K562 (cell line): ENCODE data around the gene CPT1A. TPM values are rescaled to one million over a fixed set of nuclear protein-coding genes. Genes with fewer than 3 reads are reported as not detected.

Experiments
- ATAC-seq: fragments of 200-7000 bp; cut with Tn5 transposase; 3 replicates; pipeline ENCODE4 v1.9.1; 2020; ENCODE audit warnings: moderate library complexity
- BruUV-seq: library from RNA; stranded (reverse); fragments of 400-500 nt; replicated peaks from 2 replicates; lab custom pipeline; 2021; lab: Mats Ljungman, UMichigan
- CTCF ChIA-PET: fragments of 300-600 bp; formaldehyde crosslinking; extraction: SDS; loops from one replicate; lab custom pipeline; 2021; ENCODE audit warnings: low intra/inter-chr PET ratio; lab: Yijun Ruan, JAX
- POLR2A ChIA-PET: fragments of 300-600, 350-650 bp; sonication (Branson Sonifier 250); formaldehyde crosslinking; extraction: SDS; loops from one replicate; lab custom pipeline; 2021; ENCODE audit warnings: antibody characterized with exemption, inconsistent platforms; lab: Yijun Ruan, JAX
- DNase-seq, 4 experiments: peaks; one replicate each; pipeline versions ENCODE4 v3.0.0 to v3.0.0-alpha.2; 2011 to 2018; ENCODE audit warnings: low spot score in 3 of 4, mixed read lengths in 3 of 4; ENCODE audit errors: extremely low read depth in 1 of 4
- FAIRE-seq: peaks from 2 replicates; lab custom pipeline; 2011; peaks lifted over from hg19 to GRCh38; lab: Jason Lieb, UNC
- H2AFZ ChIP-seq: 2 replicates; pipeline ENCODE4 v1.6.0; 2011; ENCODE audit warnings: low read depth, low read length, control low read depth, inconsistent platforms
- H3K27ac ChIP-seq: fragments of 200-600 bp; 3 replicates; pipeline ENCODE4 v1.8.0; 2011; ENCODE audit warnings: low read depth, mild to moderate bottlenecking, control low read depth, inconsistent platforms, low read length, moderate library complexity, mixed read lengths; ENCODE audit errors: extremely low read depth
- H3K27me3 ChIP-seq, 2 experiments: fragments of 300-600 bp in 1 of 2; 2 replicates in 1 of 2; 3 replicates in 1 of 2; pipeline versions ENCODE4 v1.6.0 to v1.8.0; 2011; ENCODE audit warnings: inconsistent platforms in 2 of 2, low read length in 2 of 2, mild to moderate bottlenecking in 1 of 2, mixed read lengths in 1 of 2, moderate library complexity in 1 of 2; ENCODE audit not compliant: control insufficient read depth in 2 of 2, insufficient read depth in 2 of 2
- H3K36me3 ChIP-seq: fragments of 300-600 bp; 3 replicates; pipeline ENCODE4 v1.8.0; 2011; ENCODE audit warnings: mild to moderate bottlenecking, low read length, inconsistent platforms; ENCODE audit not compliant: control insufficient read depth, insufficient read depth
- H3K4me1 ChIP-seq, 2 experiments: fragments of 200-600 bp in 1 of 2; replicated peaks in 1 of 2; 2 replicates in 1 of 2; 3 replicates in 1 of 2; pipeline versions ENCODE4 v1.5.1 to v1.8.0; 2011; ENCODE audit warnings: inconsistent platforms in 2 of 2, low read length in 2 of 2, mild to moderate bottlenecking in 1 of 2, mixed read lengths in 1 of 2, moderate library complexity in 1 of 2; ENCODE audit not compliant: control insufficient read depth in 2 of 2, insufficient read depth in 2 of 2
- H3K4me2 ChIP-seq: 2 replicates; pipeline ENCODE4 v1.6.1; 2011; ENCODE audit warnings: low read length, control low read depth, inconsistent platforms, mixed read lengths; ENCODE audit not compliant: insufficient read depth
- H3K4me3 ChIP-seq: fragments of 200-600 bp; sonication (generic), shearing (Covaris generic); 2 replicates; pipeline ENCODE4 v1.5.1; 2016; ENCODE audit warnings: control low read depth, inconsistent platforms
- H3K79me2 ChIP-seq: fragments of 200-600 bp; 3 replicates; pipeline ENCODE4 v1.8.0; 2011; ENCODE audit warnings: low read length, inconsistent platforms; ENCODE audit not compliant: control insufficient read depth, insufficient read depth
- H3K9ac ChIP-seq, 2 experiments: 2 replicates each; pipeline versions ENCODE4 v1.6.0 to v1.6.1; 2011; ENCODE audit warnings: low read depth in 2 of 2, low read length in 2 of 2, control low read depth in 1 of 2, inconsistent platforms in 1 of 2, mild to moderate bottlenecking in 1 of 2, mixed read lengths in 1 of 2; ENCODE audit not compliant: insufficient read depth in 1 of 2
- H3K9me1 ChIP-seq: one replicate; pipeline ENCODE4 v1.6.0; 2011; ENCODE audit warnings: inconsistent platforms, mild to moderate bottlenecking, low read length, moderate library complexity; ENCODE audit not compliant: control insufficient read depth, insufficient read depth
- H3K9me3 ChIP-seq: replicated peaks from 2 replicates; pipeline ENCODE4 v1.5.1; 2011; ENCODE audit warnings: low read depth, low read length, inconsistent platforms; ENCODE audit not compliant: control insufficient read depth, insufficient read depth
- H4K20me1 ChIP-seq: replicated peaks from 2 replicates; pipeline ENCODE4 v1.6.1; 2011; ENCODE audit warnings: low read length, inconsistent platforms, mixed read lengths; ENCODE audit not compliant: control insufficient read depth, insufficient read depth
- ARID3A ChIP-seq: IDR thresholded peaks from 2 replicates; pipeline ENCODE4 v1.6.1; 2012; ENCODE audit warnings: low read depth, low read length, improper control_type of control experiment, borderline replicate concordance
- BCOR ChIP-seq: fragments of 450-650 bp; IDR thresholded peaks from 2 replicates; pipeline ENCODE4 v1.6.1; 2016
- CBFB ChIP-seq: sonication (generic); formaldehyde crosslinking; IDR thresholded peaks from 2 replicates; pipeline ENCODE4 v1.4.0; 2020; ENCODE audit warnings: mild to moderate bottlenecking, missing genetic modification reagents
- HIVEP1 ChIP-seq: fragments of 250-450 bp; sonication (Bioruptor Pico); IDR thresholded peaks from 2 replicates; pipeline ENCODE4 v1.4.0; 2020; ENCODE audit warnings: mild to moderate bottlenecking
- HOMEZ ChIP-seq: fragments of 250-450 bp; sonication (Bioruptor Pico); IDR thresholded peaks from 2 replicates; pipeline ENCODE4 v1.4.0; 2020; ENCODE audit warnings: mild to moderate bottlenecking, moderate library complexity
- JUN ChIP-seq, 2 experiments: sonication (generic) in 1 of 2; formaldehyde crosslinking in 1 of 2; IDR thresholded peaks; 2 replicates each; pipeline versions ENCODE4 v1.6.1 to v1.8.0; 2012 to 2022; ENCODE audit warnings: borderline replicate concordance in 2 of 2, mild to moderate bottlenecking in 2 of 2, improper control_type of control experiment in 1 of 2, low read depth in 1 of 2, low read length in 1 of 2, missing genetic modification reagents in 1 of 2
- MTF1 ChIP-seq: fragments of 250-450 bp; sonication (Bioruptor Pico); IDR thresholded peaks from 2 replicates; pipeline ENCODE4 v1.9.0; 2021; ENCODE audit warnings: moderate library complexity, mild to moderate bottlenecking, inconsistent platforms, borderline replicate concordance
- RB1 ChIP-seq: fragments of 450-650 bp; IDR thresholded peaks from 2 replicates; pipeline ENCODE4 v1.6.1; 2017; ENCODE audit warnings: low read depth, mild to moderate bottlenecking
- RBM34 ChIP-seq: fragments of 200-400 bp; formaldehyde crosslinking; IDR thresholded peaks from 2 replicates; pipeline ENCODE4 v1.6.1; 2018; ENCODE audit warnings: low read length, borderline replicate concordance; ENCODE audit not compliant: insufficient read depth
- ZC3H11A ChIP-seq: IDR thresholded peaks from 2 replicates; pipeline ENCODE4 v1.6.1; 2012; ENCODE audit warnings: low read depth, low read length, improper control_type of control experiment
- ZNF175 ChIP-seq: fragments of 200-800 bp; sonication (Bioruptor generic); IDR thresholded peaks from 2 replicates; pipeline ENCODE4 v1.6.1; 2016; ENCODE audit warnings: low read depth, mild to moderate bottlenecking, missing genetic modification characterization, missing compliant biosample characterization
- WGBS: fragments of 100-300 bp; shearing (Covaris generic); methylation state at CpG from one replicate; pipeline ENCODE4 v1.1.6; 2016; ENCODE audit warnings: low coverage, mixed read lengths; ENCODE audit not compliant: insufficient coverage; ENCODE audit errors: missing lambda C conversion rate; 5-methylcytosine and 5-hydroxymethylcytosine counted together
- in situ Hi-C: fragments of 300-500 bp; cut with MboI; formaldehyde crosslinking; loops from 4 replicates; pipeline ENCODE4 v1.15.0; 2018; ENCODE audit warnings: inconsistent platforms, mixed read lengths
- intact Hi-C: fragments of 100-400 bp; cut with micrococcal nuclease; formaldehyde crosslinking; loops from 2 replicates; pipeline ENCODE4 v1.14.2; 2022
- polyA plus RNA-seq, 8 experiments: library from polyadenylated mRNA; depleted of rRNA in 4 of 8; stranded (reverse) in 5 of 8; unstranded in 3 of 8; fragments of >200 nt; fragmentation: Nextera tagmentation in 2 of 8; fragmentation: Illumina TruSeq in 1 of 8; extraction: Ambion mirVana in 2 of 8; extraction: Trizol in 1 of 8; gene quantifications; 2 replicates each; pipeline versions ENCODE4 v1.2.1 to v1.2.3, GENCODE V29; 2011 to 2014; ENCODE audit warnings: inconsistent platforms in 1 of 8, missing spikeins in 1 of 8
- total RNA-seq, 7 experiments: library from RNA; depleted of rRNA in 6 of 7; stranded (reverse); fragments of >200 nt in 6 of 7; fragmentation: Illumina TruSeq in 2 of 7; extraction: Trizol in 2 of 7; gene quantifications; 2 replicates each; pipeline versions ENCODE4 v1.2.1 to v1.2.3, GENCODE V29; 2011 to 2021; ENCODE audit warnings: low replicate concordance in 1 of 7

CPT1A gene
- total and polyA plus RNA-seq, 9 of the 15 experiments (the other 6 are each of a cell fraction or from before 2014, with no cell fraction given) = 2.6 to 29.1 (median 12.3) TPM

- no peak for DNase-seq
- intact Hi-C loops (no loop called here), in situ Hi-C loops (no loop called here)
- H4K20me1 ChIP-seq = no peaks in the 10 kb centered on the region
- ChIA-PET POLR2A (interaction anchor here (0.5 to 1.2 kb wide), 2 partner anchors 9 to 36 kb away, joined by 3 read pairs; no protein-coding TSS in a partner anchor), CTCF (no interaction called here)
- H3K4me3 ChIP-seq = no peak overlapping the region
- H3K9me3 ChIP-seq = no peaks in the 10 kb centered on the region
- peak overlapping the region in 1 of 2 experiments; percentile 48; a peak in 1 of 4 replicates for H3K9ac ChIP-seq
- no peak overlapping the region for H2AFZ ChIP-seq
- H3K27me3 ChIP-seq = no peaks in the 10 kb centered on the region
- 63% methylated on average over 5 of the region's 5 CpGs for WGBS
- H3K9me1 ChIP-seq = no peaks in the 10 kb centered on the region
- no peak overlapping the region for H3K27ac ChIP-seq
- peaks cover 0 to 8% of the 10 kb centered on the region in 2 experiments; a peak in 1 of 5 replicates for H3K4me1 ChIP-seq
- peaks cover 13% of the 10 kb centered on the region; the same call in 1 of the 3 replicates for H3K36me3 ChIP-seq
- H3K4me2 ChIP-seq = no peak overlapping the region
- TF ChIP-seq ARID3A (no peak), ZNF175 (CRISPR knock-in tag) (no peak), CBFB (CRISPR knock-in tag) (no peak), BCOR (no peak), ZC3H11A (no peak), JUN (IDR thresholded peaks at IDR 0.05; ENCODE audit: borderline replicate concordance, low read depth, low read length) (no peak), JUN (CRISPR knock-in tag; IDR thresholded peaks at IDR 0.05; ENCODE audit: borderline replicate concordance) (no peak), RBM34 (no peak), HIVEP1 (CRISPR knock-in tag) (no peak), HOMEZ (CRISPR knock-in tag) (no peak), MTF1 (no peak), RB1 (no peak)
- no TSS peak for BruUV-seq
- no peak for ATAC-seq
- no peaks in the 10 kb centered on the region for H3K79me2 ChIP-seq
- FAIRE-seq = no peak
Measured at GRCh38 chr11:68809506-68809905, 32.2 kb downstream of the CPT1A start.
